Lung (tissue), 12 donors: ENCODE data around the gene XYLT1. TPM values are rescaled to one million over a fixed set of nuclear protein-coding genes. Genes with fewer than 3 reads are reported as not detected.

Experiments
- ATAC-seq: fragments of 200-7000 bp; cut with Tn5 transposase; one replicate; pipeline ENCODE4 v1.9.1; 2020; ENCODE audit warnings: moderate number of reproducible peaks; ENCODE audit not compliant: insufficient read depth, low FRiP score
- DNase-seq, 3 donors: peaks; one replicate each; pipeline ENCODE4 v3.0.0-alpha.2; 2013 to 2017
- H3K27ac ChIP-seq, 2 donors: one replicate each; pipeline ENCODE4 v1.5.1; 2013; ENCODE audit warnings: mild to moderate bottlenecking in 2 of 2, moderate library complexity in 2 of 2, control low read depth in 1 of 2, inconsistent platforms in 1 of 2, low read depth in 1 of 2, low read length in 1 of 2
- H3K27me3 ChIP-seq, 3 donors: one replicate each; pipeline ENCODE4 v1.5.1; 2013; ENCODE audit warnings: low read length in 2 of 3; ENCODE audit not compliant: control insufficient read depth in 3 of 3, insufficient read depth in 3 of 3
- H3K36me3 ChIP-seq, 4 donors: one replicate each; pipeline ENCODE4 v1.5.1; 2013; ENCODE audit warnings: low read length in 4 of 4, mild to moderate bottlenecking in 1 of 4, moderate library complexity in 1 of 4; ENCODE audit not compliant: control insufficient read depth in 4 of 4, insufficient read depth in 4 of 4
- H3K4me1 ChIP-seq, 5 donors: one replicate each; pipeline ENCODE4 v1.5.1; 2013; ENCODE audit warnings: low read length in 5 of 5, mild to moderate bottlenecking in 2 of 5, moderate library complexity in 1 of 5; ENCODE audit not compliant: control insufficient read depth in 5 of 5, insufficient read depth in 5 of 5
- H3K4me3 ChIP-seq: one replicate; pipeline ENCODE4 v1.5.1; 2013; ENCODE audit warnings: mild to moderate bottlenecking, control low read depth, moderate library complexity
- H3K9ac ChIP-seq, 2 donors: one replicate each; pipeline ENCODE4 v1.5.1; 2013; ENCODE audit warnings: low read length in 2 of 2, control low read depth in 1 of 2; ENCODE audit not compliant: insufficient read depth in 1 of 2
- H3K9me3 ChIP-seq, 4 donors: one replicate each; pipeline ENCODE4 v1.5.1; 2013; ENCODE audit warnings: low read length in 3 of 4, mild to moderate bottlenecking in 1 of 4, moderate library complexity in 1 of 4; ENCODE audit not compliant: control insufficient read depth in 4 of 4, insufficient read depth in 3 of 4
- WGBS, 2 donors: extraction: QIAGEN DNeasy Blood & Tissue Kit; methylation state at CpG; one replicate each; pipeline ENCODE4 v1.1.7; 2013; 5-methylcytosine and 5-hydroxymethylcytosine counted together
- polyA plus RNA-seq, 2 donors: library from polyadenylated mRNA; stranded (reverse); fragments of 200-250 nt; gene quantifications; one replicate each; pipeline ENCODE4 v1.2.1, GENCODE V29; 2013
- total RNA-seq, 2 donors: library from RNA; depleted of rRNA in 1 of 2; stranded (reverse); fragments of >200 nt in 1 of 2; gene quantifications; one replicate each; pipeline ENCODE4 v1.2.1, GENCODE V29; 2014 to 2021
- TF ChIP-seq, protein P1 (sequence below): IDR thresholded peaks from 2 replicates; pipeline ENCODE4 v1.5.1; 2012; ENCODE audit warnings: mild to moderate bottlenecking; ENCODE audit errors: control extremely low read depth, extremely low read depth
- donor health status: control.
- donor health status: control.
- donor health status: Bipolar disorder and iron deficiency.
- donor health status: healthy.
- donor health status: DM: yes; HTN: yes; CAD: no.

Gene XYLT1
- total and polyA plus RNA-seq, 4 donors: 1.4 to 11.5 (median 6.9) TPM

DNA sequence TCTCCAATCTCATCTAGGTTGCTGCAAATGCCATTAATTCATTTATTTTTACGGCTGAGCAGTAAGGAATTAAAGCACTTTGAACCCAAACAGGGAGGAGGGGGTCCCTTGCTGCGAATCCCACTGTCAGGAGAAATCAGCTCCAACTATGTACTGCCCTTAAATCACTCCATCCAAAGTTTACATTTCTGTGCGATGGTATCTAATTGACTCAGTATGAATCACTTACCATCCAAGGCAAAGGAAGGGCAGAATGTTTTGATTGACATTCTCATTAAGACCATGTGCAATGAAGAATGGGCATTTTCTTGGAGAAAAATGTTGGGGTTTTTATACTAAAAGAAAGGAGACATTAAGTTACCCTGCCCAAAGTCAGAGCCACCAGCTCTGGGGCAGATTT lies 47.7 kb upstream of the XYLT1 start:
- Histone ChIP-seq H3K9me3 (no peaks in the 10 kb centered on the region), H3K36me3 (no peaks in the 10 kb centered on the region), H3K9ac (no peak overlapping the region), H3K27me3 (no peaks in the 10 kb centered on the region), H3K4me1 (no peaks in the 10 kb centered on the region), H3K27ac (no peak overlapping the region), H3K4me3 (no peak overlapping the region)
- TF ChIP-seq, protein P1, sequence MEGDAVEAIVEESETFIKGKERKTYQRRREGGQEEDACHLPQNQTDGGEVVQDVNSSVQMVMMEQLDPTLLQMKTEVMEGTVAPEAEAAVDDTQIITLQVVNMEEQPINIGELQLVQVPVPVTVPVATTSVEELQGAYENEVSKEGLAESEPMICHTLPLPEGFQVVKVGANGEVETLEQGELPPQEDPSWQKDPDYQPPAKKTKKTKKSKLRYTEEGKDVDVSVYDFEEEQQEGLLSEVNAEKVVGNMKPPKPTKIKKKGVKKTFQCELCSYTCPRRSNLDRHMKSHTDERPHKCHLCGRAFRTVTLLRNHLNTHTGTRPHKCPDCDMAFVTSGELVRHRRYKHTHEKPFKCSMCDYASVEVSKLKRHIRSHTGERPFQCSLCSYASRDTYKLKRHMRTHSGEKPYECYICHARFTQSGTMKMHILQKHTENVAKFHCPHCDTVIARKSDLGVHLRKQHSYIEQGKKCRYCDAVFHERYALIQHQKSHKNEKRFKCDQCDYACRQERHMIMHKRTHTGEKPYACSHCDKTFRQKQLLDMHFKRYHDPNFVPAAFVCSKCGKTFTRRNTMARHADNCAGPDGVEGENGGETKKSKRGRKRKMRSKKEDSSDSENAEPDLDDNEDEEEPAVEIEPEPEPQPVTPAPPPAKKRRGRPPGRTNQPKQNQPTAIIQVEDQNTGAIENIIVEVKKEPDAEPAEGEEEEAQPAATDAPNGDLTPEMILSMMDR: no peak
- WGBS, 2 donors: 72 to 83% methylated on average over 3 of the region's 3 CpGs
- DNase-seq: no peak
- ATAC-seq: no peak

DNA sequence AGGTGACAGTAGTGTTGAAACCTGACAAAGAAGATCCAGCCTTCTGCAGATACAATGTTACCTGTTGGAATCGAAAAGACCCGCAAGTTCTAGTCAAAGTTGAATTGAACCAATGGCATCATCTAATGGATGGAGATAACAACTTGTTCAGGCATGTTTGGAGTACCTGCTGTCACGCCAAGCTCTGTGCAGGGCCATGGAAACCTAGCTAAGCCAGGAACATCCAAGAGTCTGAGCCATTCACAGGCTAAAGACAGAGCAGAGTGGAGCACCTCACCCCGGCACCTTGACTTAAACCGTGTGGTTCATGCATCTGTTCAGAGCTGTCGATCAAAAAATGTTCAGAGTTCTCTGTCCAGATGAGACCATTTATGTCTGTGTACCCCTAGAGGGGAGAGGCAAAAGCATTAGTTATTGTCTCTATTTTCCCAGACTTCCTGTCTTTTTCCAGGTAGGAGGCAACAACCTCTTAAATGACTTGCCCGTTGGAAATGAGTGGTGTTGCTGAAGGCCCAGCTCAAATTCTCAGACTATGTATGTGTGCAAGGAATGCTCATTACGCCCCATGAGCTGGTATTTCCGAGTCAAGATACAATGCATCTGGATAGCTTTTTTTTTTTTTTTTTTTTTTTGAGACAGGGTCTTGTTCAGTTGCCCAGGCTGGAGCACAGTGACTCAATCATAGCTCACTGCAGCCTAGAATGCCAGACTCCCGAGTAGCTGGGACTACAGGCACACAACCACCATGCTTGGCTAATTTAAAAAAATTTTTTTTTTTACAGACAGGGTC lies 44.9 kb upstream of the XYLT1 start:
- Histone ChIP-seq H3K9ac (no peak overlapping the region), H3K27me3 (no peaks in the 10 kb centered on the region), H3K36me3 (no peaks in the 10 kb centered on the region), H3K27ac (no peak overlapping the region), H3K9me3 (peaks cover 0 to 2% (median 0%) of the 10 kb centered on the region in 4 donors), H3K4me3 (no peak overlapping the region), H3K4me1 (peaks cover 0 to 2% (median 0%) of the 10 kb centered on the region in 5 donors)
- no peak for ATAC-seq
- TF ChIP-seq, protein P1: no peak
- WGBS, 2 donors: 86 to 90% methylated on average over 10 of the region's 10 CpGs
- no peak for DNase-seq

DNA sequence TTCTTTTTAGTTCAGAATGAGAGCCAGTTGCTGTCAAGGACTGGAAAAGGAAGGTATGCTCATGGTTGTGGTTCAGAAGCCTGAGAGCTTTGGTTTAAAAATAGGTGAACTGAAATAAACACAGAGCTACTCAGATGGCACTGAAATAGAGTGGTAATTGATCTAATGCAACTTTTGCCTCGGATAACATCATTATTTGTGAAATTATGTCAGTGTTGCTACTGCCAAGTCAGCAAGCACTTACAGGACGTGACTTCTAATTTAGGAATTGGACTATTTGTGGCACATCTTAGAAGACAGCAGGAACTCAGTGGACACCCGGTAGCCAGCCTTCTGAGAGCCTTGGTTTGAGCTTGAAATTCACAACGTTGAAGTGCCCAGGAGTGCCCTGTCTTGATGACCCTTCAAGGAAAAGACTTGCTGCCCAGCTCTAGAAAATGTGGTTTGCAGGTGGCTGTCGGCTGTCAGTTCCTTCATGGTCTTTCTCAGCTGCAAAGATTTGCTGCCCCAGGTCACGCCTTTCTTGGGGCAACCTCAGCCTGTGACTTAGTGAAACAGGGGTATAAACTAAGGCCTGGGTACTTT lies 42.0 kb upstream of the XYLT1 start:
- 39 to 57% methylated on average over 6 of the region's 6 CpGs for WGBS, 2 donors
- no peak overlapping the region for H3K27ac ChIP-seq
- H3K36me3 ChIP-seq: no peaks in the 10 kb centered on the region
- TF ChIP-seq, protein P1: no peak
- ATAC-seq (no peak), DNase-seq (no peak)
- no peaks in the 10 kb centered on the region for H3K27me3 ChIP-seq
- H3K9me3 ChIP-seq: peaks cover 0 to 8% (median 0%) of the 10 kb centered on the region in 4 donors
- H3K4me3 ChIP-seq: no peak overlapping the region
- peaks cover 0 to 2% (median 0%) of the 10 kb centered on the region in 5 donors for H3K4me1 ChIP-seq
- no peak overlapping the region for H3K9ac ChIP-seq
